ENCODE measurements around the gene BCAP29.
A peak's percentile ranks its signal among the peaks of the same experiment; 100 is the strongest.

The BCAP29 gene

DNA sequence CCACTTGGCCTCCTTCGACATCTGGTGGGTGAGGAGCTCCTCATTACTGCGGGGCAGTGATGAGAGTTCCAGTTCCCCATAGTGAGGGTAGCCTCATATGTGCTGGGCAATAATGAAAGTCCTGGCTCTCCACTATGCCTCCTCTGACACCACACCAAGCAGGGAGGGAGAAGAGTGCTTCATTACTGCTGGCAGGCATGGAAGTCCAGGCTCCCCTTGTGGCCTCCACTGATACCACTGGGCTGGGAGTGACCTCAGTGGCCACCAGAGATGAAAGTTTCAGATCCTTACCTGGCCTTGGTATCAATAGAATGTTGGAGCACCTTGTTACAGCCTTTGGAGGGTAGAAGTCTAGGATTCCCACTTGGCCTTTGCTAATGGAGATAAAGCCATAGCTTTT is 9.7 kb upstream of the BCAP29 start:
- Histone ChIP-seq H3K36me3 (ENCODE audit: low read depth) (peaks cover 72% of the 10 kb centered on the region), H3K27me3 (ENCODE audit: insufficient read depth, poor library complexity, severe bottlenecking) (no peaks in the 10 kb centered on the region), H3K4me3 (ENCODE audit: severe bottlenecking) (no peak overlapping the region), H3K9me3 (ENCODE audit: severe bottlenecking) (no peaks in the 10 kb centered on the region), H3K27ac (ENCODE audit: poor library complexity, severe bottlenecking) (no peak overlapping the region), H3K4me1 (ENCODE audit: insufficient read depth, poor library complexity, severe bottlenecking) (peaks cover under 1% of the 10 kb centered on the region)
- TF ChIP-seq, protein P1, sequence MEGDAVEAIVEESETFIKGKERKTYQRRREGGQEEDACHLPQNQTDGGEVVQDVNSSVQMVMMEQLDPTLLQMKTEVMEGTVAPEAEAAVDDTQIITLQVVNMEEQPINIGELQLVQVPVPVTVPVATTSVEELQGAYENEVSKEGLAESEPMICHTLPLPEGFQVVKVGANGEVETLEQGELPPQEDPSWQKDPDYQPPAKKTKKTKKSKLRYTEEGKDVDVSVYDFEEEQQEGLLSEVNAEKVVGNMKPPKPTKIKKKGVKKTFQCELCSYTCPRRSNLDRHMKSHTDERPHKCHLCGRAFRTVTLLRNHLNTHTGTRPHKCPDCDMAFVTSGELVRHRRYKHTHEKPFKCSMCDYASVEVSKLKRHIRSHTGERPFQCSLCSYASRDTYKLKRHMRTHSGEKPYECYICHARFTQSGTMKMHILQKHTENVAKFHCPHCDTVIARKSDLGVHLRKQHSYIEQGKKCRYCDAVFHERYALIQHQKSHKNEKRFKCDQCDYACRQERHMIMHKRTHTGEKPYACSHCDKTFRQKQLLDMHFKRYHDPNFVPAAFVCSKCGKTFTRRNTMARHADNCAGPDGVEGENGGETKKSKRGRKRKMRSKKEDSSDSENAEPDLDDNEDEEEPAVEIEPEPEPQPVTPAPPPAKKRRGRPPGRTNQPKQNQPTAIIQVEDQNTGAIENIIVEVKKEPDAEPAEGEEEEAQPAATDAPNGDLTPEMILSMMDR (IDR thresholded peaks at IDR 0.05; ENCODE audit: poor library complexity, severe bottlenecking) = no peak
- no peak for DNase-seq (ENCODE audit: low spot score)
- no peak for ATAC-seq (ENCODE audit: low read depth)

DNA sequence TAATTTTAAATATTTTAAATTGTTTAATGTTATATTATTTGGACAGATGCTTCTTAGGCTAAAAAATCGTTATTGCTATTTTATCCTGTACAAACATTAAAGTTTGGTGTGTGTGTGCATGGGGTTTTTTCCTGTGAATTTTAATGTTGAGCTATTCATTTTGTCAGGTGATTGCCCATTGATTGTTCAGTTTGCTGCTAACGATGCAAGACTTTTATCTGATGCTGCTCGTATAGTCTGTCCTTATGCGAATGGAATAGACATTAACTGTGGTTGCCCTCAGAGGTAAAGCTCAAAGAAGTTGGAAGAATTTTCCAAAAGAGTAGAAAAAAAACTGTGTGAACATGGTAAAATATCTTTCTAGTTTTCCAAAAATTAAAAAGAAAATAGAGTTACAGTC is 6.5 kb upstream of the BCAP29 start:
- Histone ChIP-seq H3K9me3 (ENCODE audit: severe bottlenecking) (no peaks in the 10 kb centered on the region), H3K36me3 (ENCODE audit: low read depth) (peaks cover 78% of the 10 kb centered on the region), H3K4me3 (ENCODE audit: severe bottlenecking) (no peak overlapping the region), H3K4me1 (ENCODE audit: insufficient read depth, poor library complexity, severe bottlenecking) (no peaks in the 10 kb centered on the region), H3K27ac (ENCODE audit: poor library complexity, severe bottlenecking) (no peak overlapping the region), H3K27me3 (ENCODE audit: insufficient read depth, poor library complexity, severe bottlenecking) (no peaks in the 10 kb centered on the region)
- TF ChIP-seq, protein P1 (IDR thresholded peaks at IDR 0.05; ENCODE audit: poor library complexity, severe bottlenecking) = no peak
- ATAC-seq (ENCODE audit: low read depth) (no peak), DNase-seq (ENCODE audit: low spot score) (no peak)

DNA sequence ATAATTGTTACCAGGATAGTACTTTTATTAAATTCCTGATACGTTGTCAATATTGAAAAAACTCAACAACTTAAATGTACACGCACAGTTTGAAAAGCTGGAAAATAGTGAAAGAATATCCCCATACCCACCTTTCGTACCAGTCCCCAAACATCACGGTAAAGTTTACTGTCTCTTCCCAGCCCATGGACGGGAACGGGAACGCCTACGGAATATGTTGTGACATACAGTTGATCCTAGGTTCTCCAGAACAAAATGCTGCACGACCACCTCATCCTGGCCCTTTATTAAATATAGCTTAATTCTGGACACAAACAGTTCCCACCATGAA is 527 bp upstream of the BCAP29 start:
- Histone ChIP-seq H3K36me3 (ENCODE audit: low read depth) (peaks cover 56% of the 10 kb centered on the region), H3K27me3 (ENCODE audit: insufficient read depth, poor library complexity, severe bottlenecking) (no peaks in the 10 kb centered on the region), H3K9me3 (ENCODE audit: severe bottlenecking) (no peaks in the 10 kb centered on the region), H3K4me1 (ENCODE audit: insufficient read depth, poor library complexity, severe bottlenecking) (peaks cover 14% of the 10 kb centered on the region), H3K4me3 (ENCODE audit: severe bottlenecking) (peak overlapping the region; percentile 85), H3K27ac (ENCODE audit: poor library complexity, severe bottlenecking) (peak overlapping the region; percentile 59)
- TF ChIP-seq, protein P1 (IDR thresholded peaks at IDR 0.05; ENCODE audit: poor library complexity, severe bottlenecking) = no peak
- peak; percentile 38 for ATAC-seq (ENCODE audit: low read depth)
- no peak for DNase-seq (ENCODE audit: low spot score)

DNA sequence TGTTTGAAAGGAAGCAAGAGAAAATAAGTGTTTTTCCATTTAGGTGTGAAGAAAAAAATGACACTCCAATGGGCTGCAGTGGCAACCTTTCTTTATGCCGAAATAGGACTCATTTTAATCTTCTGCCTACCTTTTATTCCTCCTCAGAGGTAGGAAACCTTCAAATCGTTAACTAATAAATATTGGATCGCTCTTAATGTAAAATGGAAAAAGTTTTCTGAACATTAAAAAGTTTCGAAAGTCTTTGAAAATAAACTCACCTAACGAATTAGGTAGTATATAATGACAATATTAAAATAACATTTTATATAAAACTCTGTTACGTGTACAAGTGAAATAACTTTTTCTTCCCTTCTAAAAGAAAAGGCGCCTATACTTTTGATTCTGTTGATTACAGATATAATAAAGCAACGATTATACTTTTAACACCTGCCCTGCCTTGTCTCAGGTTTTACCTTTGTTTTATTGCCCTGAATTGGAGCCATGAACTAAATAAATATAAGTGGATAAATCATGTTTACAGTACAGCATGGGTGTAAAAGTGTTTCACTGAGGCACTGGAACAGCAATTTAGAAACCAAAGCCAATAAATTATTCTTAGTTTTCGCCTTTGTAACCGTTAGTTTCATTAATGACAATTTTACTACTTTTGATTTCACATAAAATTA is 804 bp downstream of the BCAP29 start:
- no peak for DNase-seq (ENCODE audit: low spot score)
- H3K27me3 ChIP-seq (ENCODE audit: insufficient read depth, poor library complexity, severe bottlenecking) = no peaks in the 10 kb centered on the region
- H3K9me3 ChIP-seq (ENCODE audit: severe bottlenecking) = no peaks in the 10 kb centered on the region
- peak overlapping the region; percentile 85 for H3K4me3 ChIP-seq (ENCODE audit: severe bottlenecking)
- peaks cover 58% of the 10 kb centered on the region for H3K36me3 ChIP-seq (ENCODE audit: low read depth)
- ATAC-seq (ENCODE audit: low read depth) = no peak
- TF ChIP-seq, protein P1 (IDR thresholded peaks at IDR 0.05; ENCODE audit: poor library complexity, severe bottlenecking) = peak; percentile 26
- peaks cover 14% of the 10 kb centered on the region for H3K4me1 ChIP-seq (ENCODE audit: insufficient read depth, poor library complexity, severe bottlenecking)
- peak overlapping the region; percentile 59 for H3K27ac ChIP-seq (ENCODE audit: poor library complexity, severe bottlenecking)

DNA sequence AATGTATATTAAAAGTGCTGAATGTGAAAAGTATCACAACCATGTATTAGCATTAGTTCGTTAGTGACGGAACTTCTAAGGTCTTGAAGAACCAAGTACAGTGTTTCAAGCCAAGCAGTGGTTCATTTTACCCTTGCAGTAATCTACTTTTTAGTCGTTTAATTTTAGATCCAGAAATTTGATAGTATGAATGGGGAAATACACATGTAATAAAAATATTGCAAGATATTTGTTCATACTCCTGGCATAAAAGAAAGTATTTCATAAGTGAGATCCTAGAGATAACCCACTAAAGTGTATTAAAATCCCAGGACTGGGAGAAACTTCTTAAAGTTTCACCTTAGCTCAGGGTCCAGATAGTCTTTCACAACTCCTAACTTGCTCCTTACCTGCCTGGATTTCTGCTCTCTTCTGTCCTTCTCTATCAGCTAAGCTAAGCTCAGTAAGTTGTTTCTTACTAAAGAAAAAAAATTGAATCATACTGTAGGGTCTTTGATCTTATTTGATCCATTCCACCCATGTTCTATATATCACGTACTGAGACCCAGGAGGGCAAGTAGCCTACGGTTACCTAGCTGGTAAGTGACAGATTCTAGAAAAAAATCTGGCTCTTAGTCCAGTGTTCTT is 1.5 kb downstream of the BCAP29 start:
- 0 out of 3 replicates have a peak, but pooled peaks have one; percentile 10 for ATAC-seq (ENCODE audit: low read depth)
- Histone ChIP-seq H3K4me3 (ENCODE audit: severe bottlenecking) (peak overlapping the region; percentile 85), H3K9me3 (ENCODE audit: severe bottlenecking) (no peaks in the 10 kb centered on the region), H3K27ac (ENCODE audit: poor library complexity, severe bottlenecking) (peak overlapping the region; percentile 59), H3K27me3 (ENCODE audit: insufficient read depth, poor library complexity, severe bottlenecking) (no peaks in the 10 kb centered on the region), H3K4me1 (ENCODE audit: insufficient read depth, poor library complexity, severe bottlenecking) (peaks cover 14% of the 10 kb centered on the region), H3K36me3 (ENCODE audit: low read depth) (peaks cover 51% of the 10 kb centered on the region)
- TF ChIP-seq, protein P1 (IDR thresholded peaks at IDR 0.05; ENCODE audit: poor library complexity, severe bottlenecking) = no peak
- no peak for DNase-seq (ENCODE audit: low spot score)

Measured in RWPE2 (cell line).